ENCODE measurements around the gene CYP4B1. TPM values are rescaled to one million over a fixed set of nuclear protein-coding genes. Genes with fewer than 3 reads are reported as not detected.
"Not testable (repeated sequence)": the region's sequence is repeated elsewhere in the genome, so short reads cannot be mapped to it uniquely, and the experiment has no call there.

CYP4B1 gene
- total RNA-seq, 1 donor from 2014 or later = 74.4 TPM

GRCh38 chr1:46772571-46772970 is 26.3 kb upstream of the CYP4B1 start:
- Histone ChIP-seq H3K27ac (no peak overlapping the region), H3K9me3 (no peaks in the 10 kb centered on the region), H3K4me3 (no peak overlapping the region), H3K36me3 (no peaks in the 10 kb centered on the region), H3K4me1 (no peaks in the 10 kb centered on the region), H3K27me3 (no peaks in the 10 kb centered on the region)
- TF ChIP-seq POLR2AphosphoS5 (IDR thresholded peaks at IDR 0.05; ENCODE audit: insufficient read depth in 1 of 2, low read depth in 1 of 2) (no peak), POLR2A (IDR thresholded peaks at IDR 0.05) (no peak), CTCF (IDR thresholded peaks at IDR 0.05) (no peak)
- DNase-seq (ENCODE audit: extremely low spot score in 2 of 2) = peak in 1 of 2 donors; percentile 54
- intact Hi-C loops (cut with DNase I) = no loop called here

GRCh38 chr1:46774297-46774696 is 24.5 kb upstream of the CYP4B1 start:
- intact Hi-C loops (cut with DNase I) = no loop called here
- Histone ChIP-seq H3K27ac (no peak overlapping the region), H3K9me3 (no peaks in the 10 kb centered on the region), H3K4me1 (no peaks in the 10 kb centered on the region), H3K4me3 (no peak overlapping the region), H3K27me3 (no peaks in the 10 kb centered on the region), H3K36me3 (no peaks in the 10 kb centered on the region)
- DNase-seq (ENCODE audit: extremely low spot score in 2 of 2) = no peak
- TF ChIP-seq POLR2AphosphoS5 (IDR thresholded peaks at IDR 0.05; ENCODE audit: insufficient read depth in 1 of 2, low read depth in 1 of 2) = no peak

GRCh38 chr1:46778456-46778855 is 20.4 kb upstream of the CYP4B1 start:
- intact Hi-C loops (cut with DNase I); H3K9me3 ChIP-seq; H3K27ac ChIP-seq; H3K27me3 ChIP-seq; H3K4me3 ChIP-seq; H3K4me1 ChIP-seq; H3K36me3 ChIP-seq: not testable (repeated sequence)
- peak in 1 of 2 donors; percentile 18 for DNase-seq (ENCODE audit: extremely low spot score in 2 of 2)

- DNase-seq (ENCODE audit: extremely low spot score in 2 of 2) = no peak
- no peaks in the 10 kb centered on the region for H3K9me3 ChIP-seq
- H3K4me3 ChIP-seq = no peak overlapping the region
Observed at GRCh38 chr1:46784666-46785065, 14.2 kb upstream of the CYP4B1 start.

GRCh38 chr1:46788634-46789033 is 10.2 kb upstream of the CYP4B1 start:
- H3K36me3 ChIP-seq; H3K4me3 ChIP-seq; H3K9me3 ChIP-seq; H3K4me1 ChIP-seq; H3K27ac ChIP-seq; H3K27me3 ChIP-seq; intact Hi-C loops (cut with DNase I): not testable (repeated sequence)
- DNase-seq (ENCODE audit: extremely low spot score in 2 of 2) = peak in 1 of 2 donors; percentile 47

More at GRCh38 chr1:46784666-46785065, 14.2 kb upstream of the CYP4B1 start:
- no peak overlapping the region for H3K27ac ChIP-seq
- no peaks in the 10 kb centered on the region for H3K4me1 ChIP-seq
- no peaks in the 10 kb centered on the region for H3K36me3 ChIP-seq
- H3K27me3 ChIP-seq = no peaks in the 10 kb centered on the region
- intact Hi-C loops (cut with DNase I) = no loop called here
- TF ChIP-seq CTCF (IDR thresholded peaks at IDR 0.05) = no peak
- TF ChIP-seq POLR2AphosphoS5 (IDR thresholded peaks at IDR 0.05; ENCODE audit: insufficient read depth in 1 of 2, low read depth in 1 of 2) = no peak
- TF ChIP-seq POLR2A (IDR thresholded peaks at IDR 0.05) = no peak

GRCh38 chr1:46790446-46791101 is 8.3 kb upstream of the CYP4B1 start:
- Histone ChIP-seq H3K36me3 (no peaks in the 10 kb centered on the region), H3K9me3 (no peaks in the 10 kb centered on the region), H3K27ac (no peak overlapping the region), H3K4me1 (no peaks in the 10 kb centered on the region), H3K27me3 (no peaks in the 10 kb centered on the region), H3K4me3 (no peak overlapping the region)
- peak; percentile 44 to 55 for DNase-seq (ENCODE audit: extremely low spot score in 2 of 2)
- intact Hi-C loops (cut with DNase I) = no loop called here
- TF ChIP-seq POLR2A (IDR thresholded peaks at IDR 0.05) (no peak), POLR2AphosphoS5 (IDR thresholded peaks at IDR 0.05; ENCODE audit: insufficient read depth in 1 of 2, low read depth in 1 of 2) (no peak), CTCF (IDR thresholded peaks at IDR 0.05) (no peak)
